HEK293 (cell line): ENCODE results near the gene SART3.

ENCODE experiments used
- CTCF ChIA-PET: fragments of 350-600 bp; formaldehyde crosslinking; extraction: SDS; loops from one replicate; lab custom pipeline; 2021; ENCODE audit warnings: antibody characterized with exemption; lab: Yijun Ruan, JAX
- POLR2A ChIA-PET: fragments of 300-600 bp; formaldehyde crosslinking; extraction: SDS; loops from one replicate; lab custom pipeline; 2020; ENCODE audit warnings: antibody characterized with exemption, inconsistent platforms; lab: Yijun Ruan, JAX
- H3K27ac ChIP-seq: fragments of 200-500 bp; sonication (Bioruptor generic); 2 replicates; pipeline ENCODE4 v1.5.1; 2014; ENCODE audit warnings: low read depth, low read length, control low read depth, inconsistent platforms; ENCODE audit errors: extremely low read depth
- H3K36me3 ChIP-seq, 2 experiments: fragments of 200-500 bp in 1 of 2; sonication (Bioruptor generic) in 1 of 2; 1 replicate in 1 of 2; 2 replicates in 1 of 2; pipeline ENCODE4 v1.5.1; 2014 to 2017; ENCODE audit warnings: inconsistent platforms in 2 of 2, low read length in 2 of 2; ENCODE audit not compliant: control insufficient read depth in 2 of 2, insufficient read depth in 1 of 2
- H3K4me1 ChIP-seq: fragments of 200-500 bp; sonication (Bioruptor generic); 2 replicates; pipeline ENCODE4 v1.5.1; 2014; ENCODE audit warnings: mild to moderate bottlenecking, low read length, inconsistent platforms; ENCODE audit not compliant: control insufficient read depth, insufficient read depth
- H3K4me3 ChIP-seq: 2 replicates; pipeline ENCODE4 v1.5.1; 2011; ENCODE audit warnings: low read depth, mild to moderate bottlenecking, control low read depth, low read length, moderate library complexity
- H3K9me3 ChIP-seq: fragments of 200-500 bp; sonication (Bioruptor generic); 2 replicates; pipeline ENCODE4 v1.5.1; 2014; ENCODE audit warnings: low read depth, low read length, inconsistent platforms; ENCODE audit not compliant: control insufficient read depth, insufficient read depth
- GLI2 ChIP-seq: fragments of 450-650 bp; formaldehyde crosslinking; IDR thresholded peaks from 2 replicates; pipeline ENCODE4; 2017; ENCODE audit warnings: missing biosample characterization, missing genetic modification characterization, low read depth, borderline replicate concordance
- GLIS1 ChIP-seq: fragments of 450-650 bp; formaldehyde crosslinking; IDR thresholded peaks from 2 replicates; pipeline ENCODE4 v1.5.1; 2016; ENCODE audit warnings: missing biosample characterization, missing genetic modification characterization
- MYNN ChIP-seq: fragments of 450-650 bp; formaldehyde crosslinking; IDR thresholded peaks from 2 replicates; pipeline ENCODE4 v1.5.1; 2016; ENCODE audit warnings: missing biosample characterization, missing genetic modification characterization, borderline replicate concordance
- RBAK ChIP-seq: fragments of 450-650 bp; formaldehyde crosslinking; IDR thresholded peaks from 2 replicates; pipeline ENCODE4 v1.5.1; 2016; ENCODE audit warnings: missing biosample characterization, missing genetic modification characterization
- REPIN1 ChIP-seq: fragments of 450-650 bp; formaldehyde crosslinking; IDR thresholded peaks from 2 replicates; pipeline ENCODE4 v1.5.1; 2017; ENCODE audit warnings: missing biosample characterization, missing genetic modification characterization, low read depth
- SCRT2 ChIP-seq: fragments of 450-650 bp; formaldehyde crosslinking; IDR thresholded peaks from 2 replicates; pipeline ENCODE4 v1.5.1; 2016; ENCODE audit warnings: missing biosample characterization, missing genetic modification characterization
- SP3 ChIP-seq: fragments of 450-650 bp; formaldehyde crosslinking; IDR thresholded peaks from 2 replicates; pipeline ENCODE4 v1.5.1; 2016; ENCODE audit warnings: missing biosample characterization, missing genetic modification characterization
- SP7 ChIP-seq: fragments of 450-650 bp; formaldehyde crosslinking; IDR thresholded peaks from 2 replicates; pipeline ENCODE4 v1.5.1; 2016; ENCODE audit warnings: missing biosample characterization, missing genetic modification characterization
- ZFP3 ChIP-seq: fragments of 450-650 bp; formaldehyde crosslinking; IDR thresholded peaks from 2 replicates; pipeline ENCODE4 v1.5.1; 2016; ENCODE audit warnings: low read depth, missing biosample characterization, missing genetic modification characterization
- ZIC2 ChIP-seq: fragments of 450-650 bp; formaldehyde crosslinking; IDR thresholded peaks from 2 replicates; pipeline ENCODE4 v1.5.1; 2016; ENCODE audit warnings: missing biosample characterization, missing genetic modification characterization
- ZNF121 ChIP-seq: fragments of 450-650 bp; formaldehyde crosslinking; IDR thresholded peaks from 2 replicates; pipeline ENCODE4 v1.5.1; 2016; ENCODE audit warnings: missing biosample characterization, missing genetic modification characterization
- ZNF140 ChIP-seq: fragments of 450-650 bp; formaldehyde crosslinking; IDR thresholded peaks from 2 replicates; pipeline ENCODE4 v1.5.1; 2016; ENCODE audit warnings: missing biosample characterization, missing genetic modification characterization
- ZNF169 ChIP-seq: fragments of 450-650 bp; formaldehyde crosslinking; IDR thresholded peaks from 2 replicates; pipeline ENCODE4 v1.5.1; 2016; ENCODE audit warnings: missing biosample characterization, missing genetic modification characterization
- ZNF184 ChIP-seq: fragments of 450-650 bp; IDR thresholded peaks from 2 replicates; pipeline ENCODE4 v1.5.1; 2018; ENCODE audit warnings: missing biosample characterization, mild to moderate bottlenecking, missing genetic modification characterization
- ZNF202 ChIP-seq: fragments of 450-650 bp; formaldehyde crosslinking; IDR thresholded peaks from 2 replicates; pipeline ENCODE4 v1.5.1; 2016; ENCODE audit warnings: missing biosample characterization, missing genetic modification characterization, borderline replicate concordance
- ZNF311 ChIP-seq: fragments of 450-650 bp; formaldehyde crosslinking; IDR thresholded peaks from 2 replicates; pipeline ENCODE4 v1.5.1; 2017; ENCODE audit warnings: missing biosample characterization, missing genetic modification characterization, borderline replicate concordance
- ZNF350 ChIP-seq: fragments of 450-650 bp; formaldehyde crosslinking; IDR thresholded peaks from 2 replicates; pipeline ENCODE4 v1.5.0; 2017; ENCODE audit warnings: missing biosample characterization, mild to moderate bottlenecking, missing genetic modification characterization
- ZNF423 ChIP-seq: fragments of 450-650 bp; formaldehyde crosslinking; IDR thresholded peaks from 2 replicates; pipeline ENCODE4 v1.5.1; 2016; ENCODE audit warnings: missing biosample characterization, missing genetic modification characterization
- ZNF610 ChIP-seq: fragments of 450-650 bp; formaldehyde crosslinking; IDR thresholded peaks from 2 replicates; pipeline ENCODE4 v1.5.1; 2016; ENCODE audit warnings: missing biosample characterization, missing genetic modification characterization, borderline replicate concordance
- ZNF626 ChIP-seq: fragments of 450-650 bp; sonication (Bioruptor Pico); formaldehyde crosslinking; IDR thresholded peaks from 2 replicates; pipeline ENCODE4 v1.5.1; 2018; ENCODE audit warnings: missing biosample characterization, missing genetic modification characterization, inconsistent platforms
- ZNF707 ChIP-seq: fragments of 450-650 bp; formaldehyde crosslinking; IDR thresholded peaks from 2 replicates; pipeline ENCODE4 v1.5.1; 2016; ENCODE audit warnings: missing biosample characterization, missing genetic modification characterization
- ZNF785 ChIP-seq: fragments of 450-650 bp; formaldehyde crosslinking; IDR thresholded peaks from 2 replicates; pipeline ENCODE4 v1.5.1; 2016; ENCODE audit warnings: missing biosample characterization, missing genetic modification characterization
- ZNF843 ChIP-seq: fragments of 450-650 bp; formaldehyde crosslinking; IDR thresholded peaks from 2 replicates; pipeline ENCODE4 v1.5.1; 2016; ENCODE audit warnings: missing biosample characterization, missing genetic modification characterization
- TF ChIP-seq, protein P1 (sequence below): fragments of 450-650 bp; formaldehyde crosslinking; IDR thresholded peaks from 2 replicates; pipeline ENCODE4 v1.5.1; 2017; ENCODE audit warnings: missing biosample characterization, missing genetic modification characterization
- TF ChIP-seq, protein P2 (sequence below): fragments of 450-650 bp; formaldehyde crosslinking; IDR thresholded peaks from 2 replicates; pipeline ENCODE4 v1.5.1; 2016; ENCODE audit warnings: missing biosample characterization, missing genetic modification characterization
- TF ChIP-seq, protein P3 (sequence below): fragments of 450-650 bp; formaldehyde crosslinking; IDR thresholded peaks from 2 replicates; pipeline ENCODE4 v1.5.1; 2016; ENCODE audit warnings: missing biosample characterization, missing genetic modification characterization
- TF ChIP-seq, protein P4 (sequence below): fragments of 450-650 bp; formaldehyde crosslinking; IDR thresholded peaks from 2 replicates; pipeline ENCODE4 v1.5.1; 2017; ENCODE audit warnings: missing biosample characterization, missing genetic modification characterization

SART3 gene

DNA sequence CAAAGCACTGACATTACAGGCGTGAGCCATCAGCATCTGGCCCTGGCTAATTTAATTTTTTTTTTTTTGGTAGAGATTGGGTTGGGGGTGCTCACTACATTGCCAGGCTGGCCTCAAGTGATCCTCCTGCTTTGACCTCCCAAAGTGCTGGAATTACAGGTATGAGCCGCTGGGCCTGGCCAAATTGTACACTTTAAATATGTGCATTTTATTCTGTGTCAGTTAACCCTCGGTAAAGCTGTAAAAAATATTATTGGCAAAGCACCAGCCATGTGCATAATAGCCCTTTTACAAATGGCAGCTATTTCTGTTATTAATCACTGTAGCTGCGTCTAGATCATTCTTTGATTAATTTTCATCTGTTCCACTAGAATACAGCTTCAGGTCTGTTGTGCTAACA is 24.9 kb upstream of the SART3 start (continued):
- TF ChIP-seq, protein P1, sequence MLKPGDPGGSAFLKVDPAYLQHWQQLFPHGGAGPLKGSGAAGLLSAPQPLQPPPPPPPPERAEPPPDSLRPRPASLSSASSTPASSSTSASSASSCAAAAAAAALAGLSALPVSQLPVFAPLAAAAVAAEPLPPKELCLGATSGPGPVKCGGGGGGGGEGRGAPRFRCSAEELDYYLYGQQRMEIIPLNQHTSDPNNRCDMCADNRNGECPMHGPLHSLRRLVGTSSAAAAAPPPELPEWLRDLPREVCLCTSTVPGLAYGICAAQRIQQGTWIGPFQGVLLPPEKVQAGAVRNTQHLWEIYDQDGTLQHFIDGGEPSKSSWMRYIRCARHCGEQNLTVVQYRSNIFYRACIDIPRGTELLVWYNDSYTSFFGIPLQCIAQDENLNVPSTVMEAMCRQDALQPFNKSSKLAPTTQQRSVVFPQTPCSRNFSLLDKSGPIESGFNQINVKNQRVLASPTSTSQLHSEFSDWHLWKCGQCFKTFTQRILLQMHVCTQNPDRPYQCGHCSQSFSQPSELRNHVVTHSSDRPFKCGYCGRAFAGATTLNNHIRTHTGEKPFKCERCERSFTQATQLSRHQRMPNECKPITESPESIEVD (tag by site-specific recombination): no peak
- TF ChIP-seq, protein P2, sequence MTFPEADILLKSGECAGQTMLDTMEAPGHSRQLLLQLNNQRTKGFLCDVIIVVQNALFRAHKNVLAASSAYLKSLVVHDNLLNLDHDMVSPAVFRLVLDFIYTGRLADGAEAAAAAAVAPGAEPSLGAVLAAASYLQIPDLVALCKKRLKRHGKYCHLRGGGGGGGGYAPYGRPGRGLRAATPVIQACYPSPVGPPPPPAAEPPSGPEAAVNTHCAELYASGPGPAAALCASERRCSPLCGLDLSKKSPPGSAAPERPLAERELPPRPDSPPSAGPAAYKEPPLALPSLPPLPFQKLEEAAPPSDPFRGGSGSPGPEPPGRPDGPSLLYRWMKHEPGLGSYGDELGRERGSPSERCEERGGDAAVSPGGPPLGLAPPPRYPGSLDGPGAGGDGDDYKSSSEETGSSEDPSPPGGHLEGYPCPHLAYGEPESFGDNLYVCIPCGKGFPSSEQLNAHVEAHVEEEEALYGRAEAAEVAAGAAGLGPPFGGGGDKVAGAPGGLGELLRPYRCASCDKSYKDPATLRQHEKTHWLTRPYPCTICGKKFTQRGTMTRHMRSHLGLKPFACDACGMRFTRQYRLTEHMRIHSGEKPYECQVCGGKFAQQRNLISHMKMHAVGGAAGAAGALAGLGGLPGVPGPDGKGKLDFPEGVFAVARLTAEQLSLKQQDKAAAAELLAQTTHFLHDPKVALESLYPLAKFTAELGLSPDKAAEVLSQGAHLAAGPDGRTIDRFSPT (tag by site-specific recombination): no peak

DNA sequence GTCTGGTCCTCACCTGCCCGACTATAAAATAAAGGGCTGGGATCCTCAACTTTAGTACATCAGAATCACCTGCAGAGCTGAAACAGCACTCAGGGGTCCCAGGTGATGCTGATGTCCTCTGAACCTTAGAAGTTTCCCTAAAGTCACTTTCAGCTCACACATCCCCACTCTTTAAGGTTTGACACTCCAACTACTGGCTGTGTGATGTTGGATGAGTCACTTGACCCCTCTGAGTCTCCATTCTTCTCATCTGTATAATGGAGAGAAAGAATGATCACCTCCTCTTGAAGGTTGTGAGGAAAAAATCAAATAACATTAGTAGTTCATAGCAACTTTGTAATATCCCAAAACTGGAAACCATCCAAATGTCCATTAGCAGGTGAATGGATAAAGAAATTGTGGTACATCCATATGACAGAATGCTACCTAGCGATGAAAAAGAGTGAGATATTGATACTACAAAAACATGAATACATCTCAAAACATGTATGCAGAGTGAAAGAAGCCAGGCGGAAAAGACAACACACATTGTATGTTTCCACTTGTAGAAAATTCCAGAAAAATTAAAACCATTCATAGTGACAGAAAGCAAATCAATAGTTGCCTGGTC is 23.6 kb upstream of the SART3 start:
- TF ChIP-seq GLIS1 (no peak), ZNF184 (no peak), ZNF626 (tag by site-specific recombination) (no peak), ZNF785 (tag by site-specific recombination) (no peak), SP7 (tag by site-specific recombination) (no peak), GLI2 (tag by site-specific recombination) (no peak), ZNF202 (tag by site-specific recombination) (no peak)
- TF ChIP-seq, protein P3, sequence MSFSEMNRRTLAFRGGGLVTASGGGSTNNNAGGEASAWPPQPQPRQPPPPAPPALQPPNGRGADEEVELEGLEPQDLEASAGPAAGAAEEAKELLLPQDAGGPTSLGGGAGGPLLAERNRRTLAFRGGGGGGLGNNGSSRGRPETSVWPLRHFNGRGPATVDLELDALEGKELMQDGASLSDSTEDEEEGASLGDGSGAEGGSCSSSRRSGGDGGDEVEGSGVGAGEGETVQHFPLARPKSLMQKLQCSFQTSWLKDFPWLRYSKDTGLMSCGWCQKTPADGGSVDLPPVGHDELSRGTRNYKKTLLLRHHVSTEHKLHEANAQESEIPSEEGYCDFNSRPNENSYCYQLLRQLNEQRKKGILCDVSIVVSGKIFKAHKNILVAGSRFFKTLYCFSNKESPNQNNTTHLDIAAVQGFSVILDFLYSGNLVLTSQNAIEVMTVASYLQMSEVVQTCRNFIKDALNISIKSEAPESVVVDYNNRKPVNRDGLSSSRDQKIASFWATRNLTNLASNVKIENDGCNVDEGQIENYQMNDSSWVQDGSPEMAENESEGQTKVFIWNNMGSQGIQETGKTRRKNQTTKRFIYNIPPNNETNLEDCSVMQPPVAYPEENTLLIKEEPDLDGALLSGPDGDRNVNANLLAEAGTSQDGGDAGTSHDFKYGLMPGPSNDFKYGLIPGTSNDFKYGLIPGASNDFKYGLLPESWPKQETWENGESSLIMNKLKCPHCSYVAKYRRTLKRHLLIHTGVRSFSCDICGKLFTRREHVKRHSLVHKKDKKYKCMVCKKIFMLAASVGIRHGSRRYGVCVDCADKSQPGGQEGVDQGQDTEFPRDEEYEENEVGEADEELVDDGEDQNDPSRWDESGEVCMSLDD (tag by site-specific recombination): no peak
- H3K4me3 ChIP-seq: no peak overlapping the region
- no peaks in the 10 kb centered on the region for H3K36me3 ChIP-seq
- ChIA-PET POLR2A (no interaction called here), CTCF (interaction anchor here (0.7 to 1.7 kb wide), 3 partner anchors 16 to 88 kb away, joined by 3 to 7 read pairs (median 3); no protein-coding TSS in a partner anchor)
- H3K4me1 ChIP-seq: no peaks in the 10 kb centered on the region
- no peaks in the 10 kb centered on the region for H3K9me3 ChIP-seq
- no peak overlapping the region for H3K27ac ChIP-seq

DNA sequence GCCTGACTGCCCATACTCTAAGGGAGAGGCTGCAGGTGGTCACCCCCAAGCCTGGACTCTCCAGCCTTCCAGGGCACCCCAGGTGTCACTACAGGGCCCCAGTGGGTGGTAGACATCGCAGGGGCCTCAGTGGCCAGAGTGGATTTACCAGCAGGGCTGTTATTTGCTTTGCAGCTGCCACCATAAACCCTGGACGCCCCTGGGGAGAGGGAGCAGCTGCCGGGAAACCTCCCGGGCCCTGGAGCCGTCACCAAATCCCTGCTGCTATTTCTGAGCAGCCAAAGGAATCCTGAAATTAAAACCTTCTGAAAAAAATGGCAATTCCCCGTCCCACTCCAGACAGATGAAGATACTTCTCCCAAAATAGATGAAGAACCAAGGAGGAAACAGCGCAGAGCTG is 23.0 kb upstream of the SART3 start:
- Histone ChIP-seq H3K4me3 (no peak overlapping the region), H3K4me1 (no peaks in the 10 kb centered on the region), H3K27ac (no peak overlapping the region), H3K9me3 (no peaks in the 10 kb centered on the region), H3K36me3 (no peaks in the 10 kb centered on the region)
- CTCF ChIA-PET: interaction anchor here (0.7 to 1.7 kb wide), 3 partner anchors 16 to 34 kb away, joined by 3 to 7 read pairs (median 3); no protein-coding TSS in a partner anchor
- POLR2A ChIA-PET: no interaction called here
- TF ChIP-seq ZIC2 (tag by site-specific recombination) (peak; percentile 100), ZFP3 (tag by site-specific recombination) (no peak), ZNF121 (tag by site-specific recombination) (no peak), ZNF843 (tag by site-specific recombination) (no peak), MYNN (no peak), ZNF707 (tag by site-specific recombination) (no peak), SCRT2 (tag by site-specific recombination) (no peak), RBAK (tag by site-specific recombination) (no peak), GLIS1 (peak; percentile 94), SP3 (tag by site-specific recombination) (no peak), REPIN1 (tag by site-specific recombination) (no peak), ZNF423 (tag by site-specific recombination) (0 out of 2 replicates have a peak, but pooled peaks have one; percentile 56), ZNF610 (tag by site-specific recombination) (no peak), ZNF140 (tag by site-specific recombination) (no peak), ZNF169 (tag by site-specific recombination) (no peak), ZNF311 (tag by site-specific recombination) (no peak), GLI2 (tag by site-specific recombination) (no peak), ZNF350 (tag by site-specific recombination) (no peak)
- TF ChIP-seq, protein P4, sequence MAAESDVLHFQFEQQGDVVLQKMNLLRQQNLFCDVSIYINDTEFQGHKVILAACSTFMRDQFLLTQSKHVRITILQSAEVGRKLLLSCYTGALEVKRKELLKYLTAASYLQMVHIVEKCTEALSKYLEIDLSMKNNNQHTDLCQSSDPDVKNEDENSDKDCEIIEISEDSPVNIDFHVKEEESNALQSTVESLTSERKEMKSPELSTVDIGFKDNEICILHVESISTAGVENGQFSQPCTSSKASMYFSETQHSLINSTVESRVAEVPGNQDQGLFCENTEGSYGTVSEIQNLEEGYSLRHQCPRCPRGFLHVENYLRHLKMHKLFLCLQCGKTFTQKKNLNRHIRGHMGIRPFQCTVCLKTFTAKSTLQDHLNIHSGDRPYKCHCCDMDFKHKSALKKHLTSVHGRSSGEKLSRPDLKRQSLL (tag by site-specific recombination): no peak
